ENCODE measurements around the gene WDR53. TPM values are rescaled to one million over a fixed set of nuclear protein-coding genes. Genes with fewer than 3 reads are reported as not detected.
"Not testable (repeated sequence)": the region's sequence is repeated elsewhere in the genome, so short reads cannot be mapped to it uniquely, and the experiment has no call there.

Gene WDR53
- polyA plus RNA-seq, 4 donors: 16.5 to 21.8 (median 18.2) TPM

DNA sequence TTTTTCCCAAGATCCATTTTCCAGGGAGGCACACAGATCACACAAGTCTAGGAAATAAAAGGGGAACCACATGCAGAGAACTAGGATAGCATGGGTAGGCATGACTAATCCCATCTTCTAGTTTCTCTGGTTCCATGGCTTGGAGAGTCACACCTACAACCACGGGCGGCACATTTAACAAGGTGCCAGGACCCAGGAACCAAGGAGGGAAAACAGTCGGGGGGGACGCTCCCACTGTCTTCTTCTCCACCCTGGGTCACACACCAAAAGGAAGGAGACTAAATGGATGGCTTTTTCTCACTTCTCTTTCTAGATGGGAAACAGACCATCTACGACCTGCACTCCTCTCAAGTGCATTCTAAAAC, 48.7 kb downstream of the WDR53 start:
- no peak for DNase-seq (ENCODE audit: low read depth in 4 of 4, low spot score in 3 of 4)

DNA sequence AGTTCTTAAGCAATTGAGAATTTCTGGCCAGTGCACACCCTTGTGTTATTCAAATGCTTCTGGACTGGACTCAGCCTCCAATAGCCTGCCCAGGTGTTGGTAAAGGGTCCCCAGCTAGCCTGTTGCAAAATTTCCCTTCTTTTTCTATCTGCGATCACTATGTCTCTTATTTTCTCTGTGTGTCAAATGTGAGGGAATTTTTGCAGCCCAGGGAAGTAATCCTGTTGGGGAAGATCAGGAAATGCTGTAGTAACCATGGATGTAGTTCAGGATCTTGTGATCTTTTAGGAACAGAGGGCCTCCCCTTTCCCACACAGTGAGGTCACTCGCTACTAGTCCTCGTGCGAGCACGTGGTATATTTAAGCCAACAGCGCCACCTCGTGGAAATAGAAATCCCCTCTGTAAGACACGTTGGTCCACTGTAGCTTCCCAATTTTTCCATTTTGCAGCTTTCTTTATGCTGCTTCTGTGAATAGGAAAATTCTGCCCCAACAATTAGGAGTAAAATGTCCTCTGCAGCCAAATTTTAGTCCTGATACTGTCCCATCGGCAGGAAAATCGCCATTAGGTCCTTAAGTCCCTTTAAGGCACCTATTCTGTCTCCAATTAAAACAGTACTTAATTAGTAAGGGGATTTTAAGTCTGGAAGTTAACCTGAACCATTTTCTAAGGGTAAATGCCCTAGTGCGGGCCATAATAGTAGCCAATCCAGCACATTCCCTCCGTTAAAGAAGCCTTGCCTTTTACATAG, 49.2 kb downstream of the WDR53 start:
- DNase-seq (ENCODE audit: low read depth in 4 of 4, low spot score in 3 of 4): no peak

DNA sequence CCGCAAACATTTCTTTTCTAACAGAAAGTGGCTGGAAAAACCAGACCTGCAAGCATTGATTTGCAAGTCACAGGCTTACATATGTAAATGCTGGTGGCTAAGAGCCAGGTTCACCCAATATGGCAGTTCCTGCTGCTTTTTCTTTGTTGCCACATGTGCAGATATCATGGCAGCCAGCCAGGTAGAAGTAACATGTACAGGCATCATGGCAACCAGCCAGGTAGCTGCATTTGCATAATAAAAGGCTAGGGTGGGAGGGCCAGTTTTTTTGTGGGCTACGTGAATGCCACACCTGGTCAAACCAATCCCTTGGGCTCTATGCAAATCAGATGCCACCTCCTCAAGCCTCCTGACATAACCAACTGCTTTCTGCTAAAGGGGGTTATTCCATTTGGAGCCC, 50.4 kb downstream of the WDR53 start:
- no peak for DNase-seq (ENCODE audit: low read depth in 4 of 4, low spot score in 3 of 4)

DNA sequence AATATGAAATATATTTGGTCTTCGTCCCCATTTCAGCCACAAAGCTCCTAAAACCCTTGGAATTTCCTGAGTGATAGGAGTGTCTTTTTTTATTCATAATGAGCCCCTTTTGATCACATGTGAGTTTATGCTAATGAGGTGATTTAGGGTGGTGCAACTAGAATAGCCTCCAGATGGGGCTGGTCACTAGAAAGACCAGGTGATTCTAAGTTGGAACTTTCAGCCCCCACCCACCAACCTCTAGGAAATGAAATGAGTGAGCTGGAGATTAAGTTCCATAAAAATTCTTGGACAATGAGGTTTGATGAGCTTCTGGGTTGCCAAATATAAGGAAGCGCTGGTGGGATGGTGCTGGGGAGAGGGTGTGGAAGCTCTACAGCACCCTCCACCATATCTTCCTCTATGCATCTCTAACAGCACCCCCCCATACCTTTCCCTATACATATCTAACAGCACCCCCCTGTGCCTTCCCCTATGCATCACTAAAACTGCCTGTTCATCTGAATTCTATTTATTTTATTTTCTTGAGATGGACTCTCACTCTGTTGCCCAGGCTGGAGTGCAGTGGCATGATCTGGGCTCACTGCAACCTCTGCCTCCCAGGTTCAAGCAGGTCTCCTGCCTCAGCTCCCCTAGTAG, 51.1 kb downstream of the WDR53 start:
- no peak for DNase-seq (ENCODE audit: low read depth in 4 of 4, low spot score in 3 of 4)

DNA sequence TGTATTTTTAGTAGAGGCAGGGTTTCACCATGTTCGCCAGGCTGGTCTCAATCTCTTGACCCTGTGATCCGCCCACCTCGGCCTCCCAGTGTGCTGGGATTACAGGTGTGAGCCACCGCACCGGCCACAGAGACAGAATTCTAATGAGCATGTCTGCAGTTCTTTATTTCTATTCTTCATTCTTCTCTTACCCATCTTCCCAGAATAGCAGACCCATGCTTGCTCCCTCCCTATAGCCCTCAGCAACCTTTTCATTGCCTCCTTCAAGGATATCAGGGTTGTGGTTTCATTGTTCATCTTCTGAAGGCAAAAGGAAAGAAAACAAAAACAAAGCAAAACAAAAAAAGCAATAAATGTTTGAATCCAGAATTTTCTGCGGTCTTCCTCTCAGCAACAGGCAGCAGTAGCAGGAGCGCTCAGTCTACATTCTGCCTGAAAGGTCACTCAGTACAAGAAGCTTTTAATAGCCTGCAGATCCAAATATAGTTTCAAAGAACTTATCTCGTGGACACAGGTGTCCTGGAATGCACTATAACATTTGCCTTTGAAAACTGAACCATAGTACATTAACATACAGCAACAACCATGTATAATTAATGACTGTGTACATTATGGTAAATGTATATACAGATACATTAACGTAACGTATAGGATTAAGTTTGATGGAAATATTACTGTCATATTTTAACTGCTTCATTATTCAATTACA, 53.3 kb downstream of the WDR53 start, which contains the start of gene SMCO1:
SMCO1 (minus strand) TSS at position 434 of the 709 bp plus-strand sequence; CDS start at position 297, 137 bp downstream.
- DNase-seq (ENCODE audit: low read depth in 4 of 4, low spot score in 3 of 4): no peak

DNA sequence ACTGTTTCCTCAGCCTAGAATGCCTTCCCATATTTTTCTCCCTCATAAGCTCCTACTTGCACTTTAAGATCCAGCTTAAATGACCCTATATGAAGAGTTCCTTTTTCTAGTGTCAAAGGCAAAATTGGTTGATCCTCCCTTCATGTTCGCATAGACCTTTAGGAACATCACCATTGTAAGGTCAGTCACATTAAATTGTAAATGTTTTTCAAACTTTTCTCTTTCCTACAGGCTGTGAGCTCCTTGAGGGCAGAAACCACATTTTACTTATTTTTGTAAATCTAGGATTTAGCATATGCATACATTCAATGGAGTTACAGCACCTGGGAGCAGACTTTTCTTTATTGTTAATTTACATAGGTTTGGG, 54.0 kb downstream of the WDR53 start:
- DNase-seq (ENCODE audit: low read depth in 4 of 4, low spot score in 3 of 4): no peak

DNA sequence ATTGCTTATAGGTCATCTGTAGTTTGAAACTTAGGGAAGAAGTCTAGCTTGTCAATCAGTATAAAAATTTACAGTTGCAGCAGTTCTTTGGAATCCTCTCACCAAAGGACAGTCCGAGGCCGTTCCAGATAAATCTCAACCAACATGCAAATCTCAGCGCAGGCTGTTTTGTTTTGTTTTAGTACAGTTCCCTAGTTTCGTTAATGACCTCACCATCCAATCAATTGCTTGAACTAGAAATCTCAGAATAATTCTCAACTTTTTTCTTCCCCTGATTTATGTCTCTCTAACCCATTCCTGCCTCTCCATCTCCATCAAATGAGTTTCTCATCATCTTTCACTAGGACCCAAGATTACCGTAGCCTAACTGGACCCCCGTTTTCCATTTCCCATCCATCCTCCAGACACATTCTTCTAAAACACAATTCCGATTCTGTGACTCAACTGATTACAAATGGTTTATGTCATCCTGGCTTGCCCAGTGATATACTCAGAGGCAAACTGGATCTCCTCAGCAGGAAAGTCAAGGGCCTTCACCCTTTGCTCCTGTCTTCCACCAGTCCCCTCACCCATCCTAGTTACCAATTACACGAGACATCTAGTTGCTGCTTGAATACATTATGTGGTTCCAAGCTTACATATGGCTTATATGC, 54.5 kb downstream of the WDR53 start:
- DNase-seq (ENCODE audit: low read depth in 4 of 4, low spot score in 3 of 4): no peak

DNA sequence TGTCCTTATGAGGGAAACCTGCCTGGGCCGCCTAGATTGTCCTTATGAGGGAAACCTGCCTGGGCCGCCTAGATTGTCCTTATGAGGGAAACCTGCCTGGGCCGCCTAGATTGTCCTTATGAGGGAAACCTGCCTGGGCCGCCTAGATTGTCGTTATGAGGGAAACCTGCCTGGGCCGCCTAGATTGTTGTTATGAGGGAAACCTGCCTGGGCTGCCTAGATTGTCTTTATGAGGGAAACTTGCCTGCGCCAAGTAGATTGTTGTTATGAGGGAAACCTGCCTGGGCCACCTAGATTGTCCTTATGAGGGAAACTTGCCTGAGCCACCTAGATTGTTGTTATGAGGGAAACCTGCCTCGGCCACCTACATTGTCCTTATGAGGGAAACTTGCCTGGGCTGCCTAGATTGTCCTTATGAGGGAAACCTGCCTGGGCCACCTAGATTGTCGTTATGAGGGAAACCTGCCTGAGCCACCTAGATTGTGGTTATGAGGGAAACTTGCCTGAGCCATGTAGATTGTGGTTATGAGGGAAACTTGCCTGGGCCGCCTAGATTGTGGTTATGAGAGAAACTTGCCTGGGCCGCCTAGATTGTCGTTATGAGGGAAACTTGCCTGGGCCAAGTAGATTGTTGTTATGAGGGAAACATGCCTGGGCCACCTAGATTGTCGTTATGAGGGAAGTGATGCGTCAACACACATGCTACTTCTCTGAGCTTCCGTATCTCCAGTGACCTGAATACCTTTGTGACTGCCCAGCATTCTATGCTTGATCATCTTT, 56.5 kb downstream of the WDR53 start:
- DNase-seq (ENCODE audit: low read depth in 4 of 4, low spot score in 3 of 4): not testable (repeated sequence)

DNA sequence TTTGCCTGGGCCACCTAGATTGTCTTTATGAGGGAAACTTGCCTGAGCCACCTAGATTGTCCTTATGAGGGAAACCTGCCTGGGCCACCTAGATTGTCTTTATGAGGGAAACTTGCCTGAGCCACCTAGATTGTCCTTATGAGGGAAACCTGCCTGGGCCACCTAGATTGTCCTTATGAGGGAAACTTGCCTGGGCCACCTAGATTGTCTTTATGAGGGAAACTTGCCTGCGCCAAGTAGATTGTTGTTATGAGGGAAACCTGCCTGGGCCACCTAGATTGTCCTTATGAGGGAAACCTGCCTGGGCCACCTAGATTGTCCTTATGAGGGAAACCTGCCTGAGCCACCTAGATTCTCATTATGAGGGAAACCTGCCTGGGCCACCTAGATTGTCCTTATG, 57.2 kb downstream of the WDR53 start:
- not testable (repeated sequence) for DNase-seq (ENCODE audit: low read depth in 4 of 4, low spot score in 3 of 4)

DNA sequence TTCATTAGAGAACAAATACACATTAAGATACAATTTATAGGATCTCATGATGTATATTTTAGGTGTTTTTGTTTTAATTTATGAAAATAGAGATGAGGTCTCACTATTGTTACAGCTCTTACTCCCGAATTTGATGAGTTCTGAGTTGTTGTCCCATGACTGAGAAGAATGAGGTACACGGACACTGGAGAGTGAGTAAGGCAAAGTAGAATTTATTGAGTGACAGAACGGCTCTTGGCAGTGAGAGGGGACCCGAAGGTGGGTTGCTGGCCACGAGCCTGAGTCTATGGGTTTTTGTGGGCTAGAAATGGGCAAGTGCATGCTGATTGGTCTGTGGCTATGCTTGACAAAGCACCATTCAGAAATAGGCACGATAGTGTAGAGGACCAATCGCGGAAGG, 61.7 kb downstream of the WDR53 start:
- DNase-seq (ENCODE audit: low read depth in 4 of 4, low spot score in 3 of 4): no peak

DNA sequence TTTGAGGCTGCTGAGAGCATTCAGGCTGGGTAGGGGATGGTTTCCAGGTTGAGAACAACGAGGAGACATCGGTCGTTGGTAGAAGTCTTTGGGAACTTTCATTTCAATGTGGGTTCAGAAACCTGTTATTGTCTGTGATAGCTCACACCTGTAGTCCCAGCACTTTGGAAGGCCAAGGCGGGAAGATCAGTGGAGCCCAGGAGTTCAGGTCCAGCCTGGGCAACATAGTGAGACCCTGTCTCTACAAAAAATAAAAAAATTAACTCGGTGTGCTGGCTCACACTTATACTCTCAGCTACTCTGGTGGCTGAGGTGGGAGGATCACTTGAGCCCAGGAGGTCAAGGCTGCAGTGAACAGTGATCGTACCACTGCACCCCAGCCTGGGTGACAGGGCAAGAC, 63.8 kb downstream of the WDR53 start:
- no peak for DNase-seq (ENCODE audit: low read depth in 4 of 4, low spot score in 3 of 4)

Other genes with a start within 250 kb of the WDR53 start
- gene TM4SF19, start 230.2 kb downstream of the WDR53 start, polyA plus RNA-seq (ENCODE audit: insufficient read length in 4 of 4): under 1 TPM in 3 of 4 donors, not detected in 1; 0.19 to 0.41 (median 0.31) TPM
- gene UBXN7, start 136.1 kb downstream of the WDR53 start, polyA plus RNA-seq (ENCODE audit: insufficient read length in 4 of 4): 10 to 100 TPM; 30.3 to 40.3 (median 37.9) TPM
- 10 to 100 TPM; 12.8 to 15.0 (median 14.5) TPM for gene RNF168, start 64.8 kb downstream of the WDR53 start, polyA plus RNA-seq (ENCODE audit: insufficient read length in 4 of 4)
- not detected for gene SMCO1, start 53.2 kb downstream of the WDR53 start, polyA plus RNA-seq (ENCODE audit: insufficient read length in 4 of 4)
- gene FBXO45, start 106 bp upstream of the WDR53 start, polyA plus RNA-seq (ENCODE audit: insufficient read length in 4 of 4): 10 to 100 TPM; 13.6 to 20.1 (median 19.6) TPM
- gene NRROS, start 71.1 kb upstream of the WDR53 start, polyA plus RNA-seq (ENCODE audit: insufficient read length in 4 of 4): 1 to 10 TPM; 3.2 to 4.2 (median 3.5) TPM
- 1 to 10 TPM; 5.6 to 6.5 (median 6.1) TPM for gene CEP19, start 143.7 kb upstream of the WDR53 start, polyA plus RNA-seq (ENCODE audit: insufficient read length in 4 of 4)
- gene PIGX, start 143.8 kb upstream of the WDR53 start, polyA plus RNA-seq (ENCODE audit: insufficient read length in 4 of 4): 10 to 100 TPM; 32.1 to 35.1 (median 34.4) TPM
- gene PAK2, start 171.3 kb upstream of the WDR53 start, polyA plus RNA-seq (ENCODE audit: insufficient read length in 4 of 4): 10 to 100 TPM; 70.8 to 83.7 (median 79.5) TPM

Data from right renal pelvis (tissue), 4 donors.